Activated T-helper 9 cell treated with anti-CD3 and anti-CD28 coated beads, Interleukin-2, amount 50 U/mL, for 16 hours (primary cell): ENCODE results near the gene TEX35.
"Not testable (repeated sequence)": the region's sequence is repeated elsewhere in the genome, so short reads cannot be mapped to it uniquely, and the experiment has no call there.

Experiments used
- DNase-seq: peaks from one replicate; pipeline ENCODE4 v3.0.0-alpha.2; 2020; ENCODE audit warnings: low read depth

Gene TEX35

DNA sequence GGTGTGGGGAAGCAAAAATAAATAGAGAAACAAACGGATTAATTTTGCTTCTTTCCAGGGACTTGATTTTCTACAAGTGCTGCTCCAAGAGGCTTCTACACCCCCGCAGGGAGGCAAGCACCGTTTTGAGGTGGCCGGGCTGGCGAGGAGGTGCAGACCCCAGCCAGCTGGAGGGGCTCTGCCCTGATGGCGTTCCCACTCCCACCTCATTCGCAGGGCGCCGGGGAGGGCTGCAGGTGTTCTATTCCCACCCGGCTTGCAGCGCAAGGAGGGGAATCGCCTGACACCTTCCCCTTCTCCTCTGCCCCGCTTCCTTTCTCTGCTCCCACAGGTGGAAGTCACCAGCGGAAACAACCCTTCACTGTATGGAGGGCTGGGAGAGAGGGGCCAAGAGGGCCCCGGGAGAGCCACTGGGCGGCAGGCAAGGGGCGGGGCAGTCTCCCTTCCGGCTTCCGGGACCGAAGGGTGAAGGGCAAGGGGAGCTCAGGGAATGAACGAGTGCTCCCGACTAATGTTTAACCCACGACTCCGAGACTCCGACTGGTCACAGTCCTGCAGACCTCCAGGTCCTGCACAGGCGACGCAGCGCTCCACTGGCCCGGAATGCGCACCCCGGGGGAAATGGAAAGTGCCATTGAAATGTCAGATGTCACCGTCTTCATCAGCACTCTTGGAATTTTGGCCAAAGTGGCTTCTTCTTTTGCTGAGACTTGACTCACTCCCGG lies 29.1 kb downstream of the TEX35 start:
- DNase-seq: peak; percentile 16

DNA sequence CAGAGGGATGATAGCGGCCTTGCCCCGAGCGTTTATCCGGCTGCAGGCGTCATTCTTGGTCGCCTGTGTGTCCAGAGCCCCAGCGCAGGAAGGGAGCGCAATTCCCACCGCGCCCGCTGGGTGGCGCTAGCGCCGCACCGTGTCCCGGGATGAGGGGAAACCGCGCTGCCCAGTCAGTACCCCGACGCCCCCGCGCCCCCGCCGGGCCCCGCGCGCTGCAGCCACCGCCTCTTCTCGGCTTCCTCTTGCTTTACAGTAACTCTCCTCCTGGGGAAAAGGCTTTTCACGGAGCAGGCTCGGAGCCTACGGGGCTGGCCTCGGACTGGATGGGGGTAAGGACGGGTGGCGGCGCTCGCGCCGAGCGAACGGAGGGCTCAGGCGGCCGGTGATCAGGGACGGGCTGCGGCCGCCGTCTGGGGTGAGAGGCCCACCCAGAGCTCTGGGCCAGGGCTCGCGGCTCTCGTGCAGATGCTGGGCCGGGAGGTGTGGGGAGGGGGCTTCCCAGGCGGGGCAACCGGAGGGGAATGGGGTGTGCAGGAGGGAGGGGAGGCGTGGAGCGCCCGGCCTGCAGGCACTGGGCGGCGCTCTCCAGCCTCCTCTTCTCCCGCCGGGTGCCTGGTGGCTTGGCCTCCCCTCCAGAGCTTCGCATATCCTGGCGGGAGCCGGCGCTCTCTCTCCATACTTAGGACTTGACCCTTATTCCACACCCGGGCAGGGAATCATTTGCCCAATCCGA lies 29.8 kb downstream of the TEX35 start:
- DNase-seq: peak; percentile 79

DNA sequence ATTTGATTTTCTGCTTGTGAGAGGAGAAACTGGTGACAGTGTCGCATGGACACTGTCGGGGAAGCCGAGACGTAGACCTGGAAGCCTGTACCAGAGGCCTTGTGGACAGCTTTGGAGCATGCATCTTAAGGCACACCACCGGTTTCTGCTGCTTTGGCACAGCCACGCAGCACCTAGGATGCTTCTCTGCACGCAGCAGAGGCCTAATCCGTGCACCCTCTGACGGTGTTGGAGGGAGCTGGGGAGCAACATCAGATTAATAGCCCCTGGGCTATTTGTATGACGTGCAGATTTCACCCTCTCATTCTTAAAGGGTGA lies 30.3 kb downstream of the TEX35 start:
- no peak for DNase-seq

DNA sequence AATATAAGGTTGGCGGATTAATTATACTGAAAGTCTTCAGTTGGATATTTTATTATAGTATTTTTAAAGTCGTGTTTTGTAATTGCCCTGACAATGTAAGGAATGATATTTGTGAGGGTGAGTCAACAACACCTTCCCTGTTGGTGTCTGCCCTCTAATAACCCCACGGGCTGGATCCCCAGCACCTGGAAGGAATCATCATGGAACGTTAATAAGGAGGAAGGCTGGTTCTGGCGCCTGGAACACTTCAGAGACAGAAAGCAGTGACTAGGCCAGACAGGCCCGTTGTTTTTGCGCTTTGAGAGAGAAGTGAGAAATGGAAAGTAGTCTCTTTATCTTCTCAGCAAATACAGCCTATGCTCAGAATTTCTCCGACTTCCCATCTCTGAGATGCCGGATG lies 31.6 kb downstream of the TEX35 start:
- DNase-seq: no peak

DNA sequence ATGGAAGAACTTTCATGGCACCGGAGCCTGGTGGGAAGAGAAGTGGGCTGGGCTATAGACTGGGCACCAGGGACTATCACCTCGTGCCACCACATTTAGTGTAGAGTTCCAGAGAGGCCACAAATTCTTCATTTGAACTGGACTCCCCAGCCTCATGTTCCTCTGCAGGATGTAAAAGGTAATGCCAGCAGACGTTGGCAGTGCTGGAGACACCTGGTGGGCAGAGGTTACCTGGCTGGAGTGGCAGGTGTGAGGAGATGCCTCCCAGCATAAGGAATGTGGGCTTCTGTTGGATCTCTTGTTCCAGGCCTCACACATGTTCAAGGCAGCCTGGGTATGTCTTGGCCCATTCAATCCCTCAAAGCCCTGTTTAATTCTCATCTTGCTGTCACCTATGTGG lies 35.2 kb downstream of the TEX35 start:
- no peak for DNase-seq

DNA sequence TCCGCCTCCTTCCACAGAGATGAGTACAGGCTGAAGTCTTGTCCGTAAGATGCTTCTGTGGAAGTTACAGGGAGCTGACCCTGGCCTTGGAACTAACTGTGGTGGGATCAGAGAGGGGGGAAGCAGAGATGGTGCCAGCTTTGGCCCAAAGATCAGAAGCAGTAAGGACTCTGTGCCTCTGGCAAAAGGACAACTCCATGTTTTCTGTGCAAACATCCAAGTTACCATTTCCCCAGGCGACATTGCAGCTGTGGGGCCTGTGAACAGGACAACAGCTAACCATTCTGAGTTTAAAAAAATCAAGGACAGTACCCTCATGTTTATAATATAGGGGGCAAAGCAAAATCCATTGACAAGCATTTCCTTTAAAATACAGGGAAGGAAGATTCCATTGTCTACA lies 38.4 kb downstream of the TEX35 start:
- no peak for DNase-seq

DNA sequence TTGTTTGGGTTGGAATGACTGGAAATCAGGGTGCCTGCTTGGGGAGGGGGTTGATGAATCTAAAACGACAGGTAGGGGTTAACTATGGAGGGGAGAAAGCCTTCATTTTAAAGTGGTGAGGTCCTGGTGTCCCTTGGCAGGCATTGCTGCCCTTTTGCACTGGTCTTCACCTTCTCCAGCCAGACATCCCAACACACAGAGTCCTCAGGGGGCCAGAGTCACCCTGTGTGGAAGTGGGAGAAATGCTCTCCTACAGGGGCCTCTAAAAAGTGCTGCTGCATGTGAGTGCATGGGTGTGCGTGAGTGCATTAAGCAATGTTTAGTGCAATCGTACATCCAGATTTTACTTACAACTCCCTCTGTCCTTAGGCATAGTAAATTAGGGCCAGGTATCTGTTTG lies 39.0 kb downstream of the TEX35 start:
- DNase-seq: no peak

DNA sequence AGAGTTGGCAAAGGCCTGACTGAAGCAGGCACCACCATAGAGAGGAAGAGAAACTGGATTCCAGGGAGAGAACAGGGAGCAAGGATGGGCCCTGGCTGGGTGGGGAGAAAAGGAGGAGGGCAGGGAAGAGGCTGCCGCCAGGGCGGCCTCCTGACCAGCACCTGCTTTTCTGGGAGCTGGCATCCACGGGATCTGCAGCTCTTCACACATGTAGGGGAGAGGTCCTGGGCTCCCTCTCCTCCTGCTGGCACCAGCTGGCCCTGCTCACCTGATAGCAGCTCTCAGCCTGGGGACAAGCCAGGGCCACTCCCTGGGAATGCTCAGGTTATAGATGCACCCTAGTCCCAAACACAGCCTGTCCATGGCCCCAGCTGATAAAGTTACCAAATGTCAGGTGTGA lies 39.9 kb downstream of the TEX35 start:
- no peak for DNase-seq

DNA sequence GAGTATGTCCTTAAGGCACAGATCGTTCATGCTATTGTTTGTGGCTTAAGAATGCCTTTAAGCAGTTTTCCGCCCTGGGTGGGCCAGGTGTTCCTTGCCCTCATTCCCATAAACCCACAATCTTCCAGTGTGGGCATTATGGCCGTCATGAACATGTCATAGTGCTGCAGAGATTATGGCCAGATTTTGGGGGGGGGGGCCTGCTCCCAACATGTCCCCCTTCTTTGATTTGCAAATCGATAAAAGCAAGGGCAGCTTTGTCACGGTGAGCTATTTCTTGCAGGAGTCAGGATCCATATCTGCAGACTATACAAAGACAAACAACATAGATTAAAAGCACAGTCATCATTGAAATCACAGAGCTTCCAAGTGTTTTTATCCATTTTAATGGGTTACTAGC lies 41.4 kb downstream of the TEX35 start:
- not testable (repeated sequence) for DNase-seq

DNA sequence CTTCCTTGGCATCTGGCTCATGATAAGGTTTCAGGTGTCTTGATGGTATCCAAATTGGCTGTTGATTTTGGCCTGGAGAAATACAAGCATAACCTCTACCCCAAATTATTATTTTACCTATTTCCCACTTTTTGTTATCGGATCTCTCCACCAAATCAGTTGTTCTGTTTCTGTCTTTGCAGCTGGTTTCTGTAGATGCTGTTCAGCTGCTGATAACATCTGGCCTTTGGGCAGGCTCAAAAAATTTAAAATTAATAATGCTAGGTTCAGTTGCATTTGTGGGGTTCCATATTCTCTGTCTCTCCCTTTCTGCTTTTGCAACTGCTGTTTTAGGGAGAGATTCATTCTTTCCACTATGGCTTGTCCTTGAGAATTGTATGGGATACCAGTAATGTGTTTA lies 42.7 kb downstream of the TEX35 start:
- not testable (repeated sequence) for DNase-seq

DNA sequence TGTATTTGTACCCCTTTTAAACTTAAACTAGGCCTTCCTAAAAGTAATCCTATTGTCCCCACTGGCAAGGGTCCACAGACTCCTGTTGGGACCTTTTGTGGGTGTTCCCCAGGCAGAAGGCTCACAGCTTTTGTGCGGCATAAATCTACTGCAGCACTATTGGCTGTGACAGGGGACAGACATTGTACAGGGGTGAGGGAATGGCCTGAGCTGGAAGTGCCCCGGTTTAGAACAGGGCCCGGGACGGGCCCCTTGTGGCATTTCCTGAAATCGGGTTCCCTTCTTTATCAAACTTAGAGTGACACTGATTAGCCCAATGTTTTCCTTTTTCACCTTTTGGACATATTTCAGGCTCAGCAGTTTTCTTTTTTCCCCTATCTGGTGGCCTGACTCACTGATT lies 45.9 kb downstream of the TEX35 start:
- DNase-seq: not testable (repeated sequence)

DNA sequence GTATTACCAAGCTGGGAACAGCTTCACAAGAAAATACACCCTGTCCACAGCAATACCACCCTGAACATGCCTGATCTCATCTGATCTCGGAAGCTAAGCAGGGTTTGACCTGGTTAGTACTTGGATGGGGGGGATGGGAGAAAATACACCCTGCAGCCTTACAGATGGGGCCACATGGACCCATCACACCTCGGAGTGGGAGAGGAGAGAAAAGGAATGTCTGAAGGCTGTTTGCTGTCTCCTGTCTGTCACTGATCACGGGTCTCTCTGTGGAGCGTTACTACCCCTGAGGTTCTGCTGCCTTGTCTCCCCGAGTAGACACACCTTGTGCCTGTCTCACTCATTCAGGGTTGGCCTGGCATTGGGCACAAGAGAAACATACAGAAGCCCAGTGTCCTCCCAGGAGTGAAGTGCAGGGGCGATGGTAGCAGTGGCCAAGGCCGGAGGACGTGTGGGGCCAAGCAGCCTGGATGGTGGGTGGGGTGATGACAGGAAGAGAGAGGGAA lies 48.0 kb downstream of the TEX35 start:
- DNase-seq: no peak

DNA sequence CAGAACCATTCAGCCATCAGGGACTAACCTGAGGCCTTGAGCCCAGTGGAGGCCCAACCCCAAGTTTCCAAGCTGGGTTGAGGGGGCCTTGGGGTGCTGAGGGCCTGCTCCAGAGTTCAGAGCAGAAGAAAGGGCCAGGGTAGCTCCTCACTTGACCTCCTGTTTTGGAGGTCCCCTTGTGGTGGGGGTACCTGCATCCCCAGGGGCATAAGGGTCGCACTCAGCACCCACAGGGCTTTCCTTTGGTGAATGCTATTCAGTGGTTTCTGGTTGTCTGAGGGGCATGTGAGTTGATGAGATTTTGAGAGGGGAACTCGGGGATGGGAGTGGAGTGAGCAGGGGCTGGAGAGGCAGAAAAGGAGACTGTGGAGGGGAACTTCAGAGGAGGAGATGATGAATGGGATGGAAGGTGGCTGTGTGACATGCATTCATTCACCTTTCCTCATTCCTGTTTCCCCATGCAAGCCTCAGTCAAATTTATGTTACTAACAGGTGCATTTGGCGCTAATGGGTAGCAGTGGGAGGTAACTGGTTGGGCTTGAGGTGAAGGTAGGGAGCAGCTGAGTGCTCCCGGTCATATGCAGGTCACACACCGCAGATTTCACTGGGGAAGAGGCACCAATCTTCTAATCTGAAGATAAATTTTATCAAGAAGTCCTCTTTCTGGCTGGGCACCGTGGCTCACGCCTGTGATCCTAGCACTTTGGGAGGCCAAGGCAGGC lies 50.4 kb downstream of the TEX35 start:
- no peak for DNase-seq

DNA sequence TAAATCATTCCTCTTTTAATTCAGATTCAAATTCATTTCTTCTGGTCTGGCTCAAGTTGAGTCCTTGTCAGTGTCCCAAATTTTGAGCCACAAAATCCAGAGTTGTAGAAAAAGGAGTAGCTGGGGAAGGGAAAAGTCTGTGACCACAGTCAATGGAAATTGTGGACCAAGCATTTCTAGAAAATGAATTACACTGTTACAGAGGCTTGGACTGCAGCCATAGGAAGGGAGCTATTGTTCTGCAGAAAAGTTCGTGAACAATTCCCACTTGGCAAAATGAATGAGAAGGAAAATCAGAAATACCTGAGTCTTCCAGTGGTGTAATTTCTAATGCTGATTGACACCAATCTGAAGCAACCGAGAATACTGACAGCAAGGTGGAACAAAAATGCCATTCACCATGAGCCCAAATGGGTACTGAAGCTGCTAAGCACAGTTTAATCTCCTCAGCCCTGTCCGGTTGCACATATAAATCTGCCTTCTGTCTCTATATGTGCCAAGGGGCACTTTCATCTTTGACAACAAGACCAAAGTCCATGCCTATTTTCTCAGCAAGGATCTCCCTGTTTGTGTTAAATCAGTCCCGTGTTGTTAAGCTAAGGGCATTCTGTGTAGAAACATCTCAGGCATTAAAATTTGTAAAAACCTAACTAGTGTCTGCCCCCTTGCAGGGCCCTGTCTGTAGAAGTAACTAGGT lies 51.3 kb downstream of the TEX35 start:
- DNase-seq: no peak

DNA sequence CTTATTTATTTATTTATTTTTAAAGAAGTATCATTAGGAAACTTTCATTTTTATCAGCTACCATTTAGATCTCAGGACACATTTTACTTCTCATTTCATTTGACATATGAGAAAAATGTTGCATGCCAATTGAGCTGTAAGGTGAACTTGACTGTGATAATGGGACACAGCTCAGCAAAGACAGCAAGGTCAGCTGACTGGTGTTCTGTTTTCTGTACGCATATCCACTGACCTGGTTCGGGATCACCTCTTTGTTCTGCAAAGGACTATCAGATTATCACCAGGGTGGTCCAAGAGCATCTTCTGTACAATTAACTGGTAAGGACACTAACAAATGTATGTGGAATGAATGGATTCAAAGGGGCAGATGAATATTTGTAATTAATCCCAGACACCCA lies 51.9 kb downstream of the TEX35 start:
- no peak for DNase-seq

DNA sequence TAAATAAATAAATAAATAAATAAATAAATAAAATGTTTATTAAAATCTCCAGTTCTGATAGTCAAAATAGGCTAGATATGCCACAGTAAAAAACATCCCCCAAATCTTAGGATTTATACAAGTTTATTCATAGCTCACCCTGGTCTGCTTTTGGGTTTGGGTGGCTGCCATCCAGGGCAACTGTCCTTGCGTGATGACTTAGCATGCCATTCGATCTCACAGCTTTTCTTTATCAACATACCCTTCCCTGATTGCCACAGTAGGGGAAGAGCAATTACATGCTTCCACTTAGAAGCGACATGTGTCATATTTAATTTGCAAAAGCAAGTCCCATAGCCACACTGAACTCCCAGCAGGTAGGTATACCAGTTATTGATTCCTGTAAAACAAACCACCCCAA lies 52.7 kb downstream of the TEX35 start:
- DNase-seq: no peak

DNA sequence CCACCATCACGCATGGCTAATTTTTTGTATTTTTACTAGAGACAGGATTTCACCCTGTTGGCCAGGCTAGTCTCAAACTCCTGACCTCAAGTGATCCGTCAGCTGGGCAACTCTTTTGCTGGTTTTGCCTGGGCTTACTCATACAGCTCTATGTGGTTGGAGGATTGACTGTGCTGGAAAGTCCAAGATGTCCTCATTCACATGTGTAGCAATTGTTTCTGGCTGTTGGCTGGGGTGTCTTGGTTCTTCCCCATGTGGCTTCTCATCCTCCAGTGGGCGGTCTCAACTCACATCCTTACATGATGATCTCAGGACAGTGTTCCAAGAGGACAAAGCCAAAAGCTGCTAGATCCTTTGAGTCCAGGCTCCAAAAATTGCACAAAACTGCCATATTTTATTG lies 53.3 kb downstream of the TEX35 start:
- DNase-seq: no peak

DNA sequence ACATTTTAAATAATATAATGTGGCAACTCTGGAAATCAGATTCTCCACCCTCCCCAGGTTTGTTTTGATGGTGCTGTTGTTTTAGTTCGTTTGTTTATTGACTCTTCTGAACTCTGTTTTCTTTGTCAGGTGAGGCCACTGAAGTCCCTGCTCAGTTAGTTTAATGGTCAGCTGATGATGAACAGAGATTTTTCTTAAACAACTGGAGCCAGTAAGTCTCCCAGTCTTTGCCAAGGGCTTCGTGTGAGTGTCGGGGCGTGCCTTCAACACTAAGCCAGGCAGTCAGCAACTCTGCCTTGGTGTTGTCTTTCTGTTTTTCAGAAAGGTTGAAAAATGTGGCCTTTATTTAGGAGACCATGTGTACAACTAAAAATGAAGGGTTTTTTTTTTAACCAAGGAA lies 58.9 kb downstream of the TEX35 start:
- DNase-seq: no peak
